NCI-H2029 (cell line): ENCODE results near the gene RAPGEF3.

Experiments
- DNase-seq: peaks from one replicate; lab custom pipeline; 2025; lab: John Stamatoyannopoulos, UW

Gene RAPGEF3

DNA sequence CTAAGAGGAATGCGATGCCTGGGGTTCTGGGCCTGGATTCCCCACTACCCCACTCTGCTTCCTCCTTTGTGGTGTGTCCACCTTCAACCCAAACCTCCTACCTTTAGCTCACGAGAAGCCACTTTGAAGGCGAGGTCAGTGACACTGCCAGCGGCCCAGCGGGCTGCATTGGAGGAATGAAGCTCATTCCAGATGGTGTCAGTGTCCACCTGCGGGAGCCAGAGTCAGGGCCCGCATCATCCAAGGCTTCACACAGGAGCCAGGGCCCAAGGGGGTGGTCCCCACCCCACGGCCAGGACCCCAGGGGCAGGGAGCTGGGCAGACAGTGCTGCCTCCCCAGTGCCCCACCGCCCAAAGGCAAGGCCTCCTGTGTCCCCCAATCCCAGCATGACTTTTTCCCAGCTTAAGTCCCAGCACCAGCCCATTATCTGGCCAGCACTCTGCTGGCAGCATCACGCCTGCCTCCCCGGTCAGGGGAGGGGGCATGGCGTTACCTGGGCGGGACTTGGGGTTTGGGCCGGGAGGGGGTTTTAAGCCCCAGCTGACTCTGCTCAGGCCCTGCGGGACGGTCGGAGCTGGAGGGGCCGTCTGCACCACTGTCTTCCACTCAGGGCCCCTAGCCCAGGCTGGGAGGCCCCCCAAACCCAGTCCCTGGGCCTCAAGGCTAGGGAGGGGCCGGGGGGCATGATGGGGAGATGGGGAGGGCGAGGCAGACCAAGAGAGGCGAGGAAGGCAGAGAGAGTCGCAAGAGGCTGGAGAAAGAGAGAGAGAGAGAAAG lies 31.2 kb upstream of the RAPGEF3 start:
- no peak for DNase-seq

DNA sequence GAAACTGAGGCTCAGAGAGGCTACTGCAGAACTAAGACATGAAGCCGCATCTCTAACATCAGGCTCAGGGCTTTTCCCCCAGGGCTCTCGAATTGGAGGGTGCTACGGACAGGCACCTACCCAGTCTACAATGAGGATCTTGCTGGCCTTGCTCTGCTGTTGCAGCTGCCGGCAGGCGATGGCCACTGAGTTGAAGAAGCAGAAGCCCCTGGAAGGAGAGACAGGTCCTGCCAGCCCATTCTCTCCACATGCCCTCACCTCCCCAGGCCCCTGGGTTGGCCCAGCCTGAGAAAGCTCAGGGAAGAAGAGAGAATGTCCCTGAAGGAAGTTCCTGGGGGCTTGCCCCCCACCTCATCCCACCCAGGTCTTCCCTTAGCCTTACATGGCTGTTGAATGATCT lies 30.5 kb upstream of the RAPGEF3 start:
- no peak for DNase-seq

DNA sequence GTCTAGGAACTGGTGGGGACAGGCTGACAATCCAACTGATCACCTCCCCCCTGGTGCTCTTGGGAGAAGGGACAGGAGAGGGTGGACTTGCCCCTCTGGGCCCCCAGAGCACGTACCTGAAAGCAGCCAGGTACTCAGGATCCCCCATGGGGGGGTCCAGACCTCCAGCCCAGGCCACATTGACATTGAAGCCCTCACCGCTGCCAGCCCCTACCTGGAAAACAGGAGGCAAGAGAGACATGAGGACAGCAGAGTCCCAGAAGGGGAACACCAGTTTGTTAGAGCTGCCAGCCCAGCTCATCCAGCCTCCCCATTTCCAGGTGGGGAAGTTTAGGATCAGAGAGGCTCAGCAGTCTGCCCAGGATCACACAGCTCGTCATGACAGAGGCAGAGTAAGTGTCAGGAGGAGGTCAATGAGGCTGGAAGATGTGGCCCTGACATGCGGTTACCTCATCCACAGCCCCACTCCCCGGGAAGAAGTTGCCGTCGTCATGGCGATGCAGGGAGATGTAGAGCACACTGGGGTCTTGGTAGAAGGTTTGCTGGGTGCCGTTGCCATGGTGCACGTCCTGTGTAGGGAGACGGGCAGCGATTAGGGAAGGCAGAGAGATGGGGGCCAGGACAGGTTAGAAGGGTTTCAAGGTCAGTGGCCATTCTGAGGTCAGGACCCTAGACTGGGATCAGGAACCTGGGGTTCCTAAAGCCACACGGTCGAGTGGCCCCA lies 29.1 kb upstream of the RAPGEF3 start:
- no peak for DNase-seq

DNA sequence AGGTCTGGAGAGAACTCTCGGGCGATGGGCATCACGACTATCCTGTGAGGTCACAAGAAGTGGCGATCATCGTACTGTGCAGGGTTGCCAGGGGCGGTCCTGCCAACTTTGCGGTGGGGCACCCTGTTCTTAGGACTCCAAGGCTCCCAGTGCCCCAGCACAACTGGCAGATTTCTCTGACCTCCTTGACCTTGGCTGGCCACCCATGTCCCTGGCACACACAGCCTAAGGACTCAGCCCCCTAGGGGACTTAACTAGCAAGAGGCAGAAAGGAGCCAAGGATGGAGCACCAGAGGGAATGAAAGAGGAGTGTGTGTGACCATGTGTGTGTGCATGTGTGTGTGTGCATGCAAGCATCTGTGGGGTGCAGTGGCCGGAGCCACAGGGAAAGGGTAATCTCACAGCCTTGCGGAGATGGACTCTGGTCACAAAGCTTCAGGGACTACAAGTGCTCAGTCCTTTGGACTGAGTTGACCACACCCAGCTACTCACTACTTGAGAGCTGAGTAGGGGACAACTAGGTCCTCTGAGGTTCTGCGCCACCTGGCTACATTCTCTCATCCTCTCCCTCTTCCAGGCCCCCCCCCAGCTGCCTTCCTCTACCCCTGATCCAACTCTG lies 28.1 kb upstream of the RAPGEF3 start:
- no peak for DNase-seq

DNA sequence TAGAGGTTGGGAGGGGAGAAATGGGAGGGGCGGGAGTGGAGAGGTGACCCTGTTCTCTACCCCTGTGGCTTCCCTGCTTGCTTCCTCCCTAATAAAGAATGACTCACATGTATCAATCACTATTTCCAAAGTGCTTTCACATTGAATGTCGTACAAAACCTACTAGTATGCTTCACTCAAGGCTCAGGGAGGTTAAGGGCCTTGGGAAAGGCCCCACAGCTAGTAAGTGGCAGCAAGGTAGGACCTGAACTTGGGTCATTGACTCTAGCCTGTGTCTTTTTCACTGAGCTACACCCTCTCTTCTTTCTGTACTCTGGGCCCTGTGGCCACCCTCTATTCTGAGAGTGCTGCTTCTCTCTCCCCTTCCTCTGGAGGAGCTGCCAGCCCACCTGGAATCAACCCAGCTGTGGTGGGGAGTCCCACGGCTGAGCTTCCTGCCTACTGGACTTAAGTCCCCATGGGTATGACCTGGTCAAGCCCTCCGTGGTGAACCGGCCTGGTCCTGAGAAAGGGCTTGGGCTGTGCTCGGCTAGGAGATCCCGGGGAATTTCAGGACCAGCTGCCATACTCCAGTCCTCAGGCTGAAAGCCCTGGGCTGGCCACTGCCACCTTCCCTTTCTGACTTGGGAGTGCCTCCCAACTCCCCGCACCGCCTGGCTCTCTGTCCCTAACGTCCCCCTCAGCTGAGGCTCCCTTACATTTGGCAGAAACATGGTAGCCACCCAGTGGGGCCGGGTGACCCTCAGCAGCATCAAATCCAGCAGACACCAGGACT lies 27.4 kb upstream of the RAPGEF3 start:
- no peak for DNase-seq

DNA sequence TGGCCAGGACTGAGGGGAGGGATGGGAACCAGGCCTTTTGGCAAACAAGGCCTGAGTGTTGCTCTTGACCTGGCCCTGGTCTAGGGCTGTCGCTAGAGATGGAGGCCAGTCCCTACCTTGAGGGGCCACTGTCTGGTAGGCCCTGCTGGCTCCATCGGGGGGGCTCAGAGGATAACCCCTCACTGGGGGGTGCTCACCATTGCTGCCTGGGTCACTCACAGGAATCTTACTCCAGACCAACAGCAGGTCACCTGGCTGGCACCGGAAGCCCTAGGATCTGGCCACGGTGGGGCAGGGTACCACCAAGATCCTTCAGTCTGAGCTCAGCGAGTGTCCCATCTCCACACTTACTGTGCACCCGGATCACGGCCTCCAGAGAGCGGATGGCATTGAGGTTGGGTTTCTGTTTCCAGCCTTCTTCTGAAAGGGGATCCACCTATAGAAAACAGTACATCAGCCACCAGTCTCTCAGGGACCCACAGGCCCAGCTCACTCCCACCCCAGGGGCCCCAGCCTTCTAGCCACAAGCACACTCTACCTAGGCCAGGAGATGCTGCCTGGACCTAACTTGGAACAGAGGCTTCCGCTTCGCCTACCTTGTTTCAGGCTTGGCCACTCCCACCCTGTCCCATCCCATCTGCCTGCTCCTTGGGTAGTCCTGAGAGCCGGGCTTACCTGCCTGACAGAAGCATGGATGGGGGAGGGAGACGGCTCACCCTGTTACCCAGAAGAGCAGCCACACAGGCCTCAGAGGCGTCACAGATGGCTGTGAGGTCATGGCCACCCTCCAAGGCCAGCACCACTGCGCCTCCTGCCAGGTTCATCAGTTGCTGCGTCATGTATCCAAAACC lies 26.6 kb upstream of the RAPGEF3 start:
- DNase-seq = no peak

DNA sequence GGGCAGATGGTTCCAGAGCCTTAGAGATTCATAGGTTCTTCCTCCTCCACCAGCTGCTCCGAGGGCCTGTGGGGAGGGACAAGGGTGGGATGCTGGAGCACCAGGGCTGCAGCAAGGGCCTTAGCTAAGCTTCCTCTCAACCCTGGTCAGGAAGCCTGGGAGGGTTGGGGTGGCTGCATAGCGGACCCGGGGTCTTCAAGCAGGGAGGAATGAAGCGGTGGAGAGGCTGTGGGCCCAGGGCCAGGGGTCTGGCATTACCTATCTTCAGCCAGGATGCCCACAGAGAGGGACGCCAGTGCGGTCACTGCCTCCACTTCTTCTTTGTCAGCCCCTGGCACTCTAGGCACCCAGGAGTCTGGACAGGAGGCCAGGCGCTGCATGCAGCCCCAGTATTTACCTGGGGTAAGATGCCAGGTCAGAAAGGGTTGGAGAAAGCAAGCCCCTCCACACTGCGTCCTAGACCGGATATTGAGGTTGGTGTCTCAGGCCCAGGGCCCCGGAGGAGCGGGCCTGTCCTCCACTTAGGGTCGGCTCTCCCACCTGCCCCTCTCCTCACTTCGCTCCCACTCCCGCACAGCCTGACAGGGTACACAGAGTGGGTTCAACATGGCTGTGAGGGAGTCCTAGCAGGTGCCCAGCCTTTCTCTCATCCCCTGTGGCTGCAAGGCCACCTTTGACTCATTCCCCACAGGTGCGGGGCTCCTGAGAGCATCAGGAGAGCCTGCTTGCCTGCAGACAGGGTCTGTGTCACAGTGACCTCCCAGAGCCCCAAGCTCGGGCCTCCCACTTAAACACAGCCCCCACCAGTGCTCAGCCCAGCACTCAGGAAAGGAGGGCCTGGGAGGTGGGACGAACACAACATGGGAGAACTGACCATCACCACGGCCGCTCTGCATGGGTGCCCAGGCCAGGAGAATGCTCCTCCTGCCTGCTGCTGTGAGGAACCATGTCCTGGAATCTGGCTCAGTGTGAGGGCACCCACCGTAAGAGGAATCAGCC lies 25.4 kb upstream of the RAPGEF3 start:
- DNase-seq = no peak

DNA sequence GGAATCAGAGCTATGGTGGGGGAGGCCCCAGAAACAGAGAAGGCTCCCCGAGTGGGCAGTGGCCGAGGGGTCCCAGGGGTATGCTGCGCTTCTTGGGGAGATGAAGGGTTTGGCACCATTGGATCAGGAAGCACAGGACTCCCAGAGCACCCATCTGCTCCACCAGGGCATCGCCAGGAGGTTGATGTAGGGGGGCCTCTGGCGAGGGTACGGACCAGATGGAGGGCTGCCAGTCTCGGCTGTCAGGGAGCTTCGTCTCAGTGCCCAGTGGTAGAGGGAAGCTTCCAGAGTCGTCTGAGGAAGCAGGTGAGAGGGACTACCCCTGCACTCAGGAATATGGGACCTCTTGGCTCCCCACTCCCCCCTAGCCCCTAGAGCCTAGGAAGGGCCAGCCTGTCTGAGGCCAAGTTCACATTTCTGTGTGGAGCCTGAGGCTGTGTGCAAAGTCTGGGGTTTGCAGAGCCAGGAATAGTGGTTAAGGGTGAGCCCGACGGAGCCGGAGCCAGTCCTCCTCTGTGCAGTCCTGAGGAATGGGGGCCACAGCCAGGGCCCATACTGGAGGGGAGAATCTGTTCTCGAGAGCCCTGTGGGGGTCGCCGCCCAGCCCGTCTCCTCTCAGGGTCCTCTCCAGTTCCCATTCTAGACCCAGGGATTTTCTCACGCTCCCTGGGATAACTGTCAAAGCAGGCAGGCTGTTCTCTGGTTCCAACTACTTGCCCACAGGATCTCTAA lies 24.5 kb upstream of the RAPGEF3 start:
- DNase-seq = no peak

DNA sequence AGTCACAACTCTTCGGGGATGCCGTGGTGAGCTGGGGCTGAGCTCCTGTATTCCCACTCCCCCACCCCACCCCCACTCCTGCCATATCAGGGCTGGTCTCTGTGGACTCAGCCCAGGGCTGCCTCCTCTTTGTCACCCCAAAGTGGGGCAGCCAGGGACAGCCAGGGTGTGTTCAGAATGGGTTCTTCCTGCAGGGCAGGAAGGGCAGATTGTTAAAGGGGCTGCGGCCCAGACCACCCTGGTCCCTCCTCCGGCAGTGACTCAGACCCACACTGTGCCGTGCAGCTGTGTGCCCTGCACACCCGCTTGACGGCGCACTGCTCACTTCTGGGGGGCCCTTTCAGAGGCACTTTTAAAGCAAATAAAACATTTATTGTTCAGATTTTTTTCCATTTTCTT lies 23.7 kb upstream of the RAPGEF3 start:
- no peak for DNase-seq

DNA sequence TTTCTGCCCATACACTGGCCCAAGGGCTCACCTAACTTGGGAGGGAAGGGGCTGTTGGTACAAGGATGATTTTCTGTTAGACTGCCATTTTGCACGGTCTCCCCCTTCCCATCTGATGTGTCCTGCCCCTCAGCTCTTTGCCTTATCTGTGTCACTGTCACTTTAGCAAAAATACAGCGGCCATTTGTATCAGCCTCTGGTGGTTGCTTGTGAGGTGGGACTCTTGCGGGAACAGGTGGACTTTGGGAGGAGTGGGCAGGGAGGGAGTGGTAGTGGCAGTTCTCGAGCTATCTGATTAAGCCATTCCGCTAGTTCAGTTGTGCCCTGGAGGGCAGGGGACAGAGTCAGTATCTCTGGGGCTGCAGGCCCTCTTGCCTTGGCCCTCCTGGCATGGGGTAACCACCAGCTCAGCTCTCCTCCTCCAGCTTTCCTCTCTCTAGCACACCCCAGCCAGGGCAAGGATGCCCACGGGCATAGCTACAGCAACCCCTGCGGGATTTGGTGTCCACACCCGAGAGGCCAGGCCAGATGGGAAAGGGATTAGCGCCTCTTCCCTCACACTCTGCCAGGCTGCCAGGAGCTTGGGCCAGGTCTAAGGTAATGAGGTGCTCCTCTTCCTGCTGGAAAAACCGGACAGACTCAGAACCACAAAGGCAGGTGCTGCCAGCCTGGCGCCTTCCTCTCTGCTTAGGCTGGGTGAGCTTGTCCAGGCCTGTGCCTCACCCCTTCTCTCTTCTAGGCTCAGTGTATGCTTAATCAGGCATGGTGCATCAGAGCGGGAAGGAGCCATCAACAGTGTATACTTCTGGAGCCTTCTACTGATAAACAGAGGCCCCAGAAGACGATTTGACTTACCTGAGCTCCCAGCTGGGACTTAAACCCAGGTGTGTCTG lies 23.0 kb upstream of the RAPGEF3 start:
- DNase-seq = no peak

DNA sequence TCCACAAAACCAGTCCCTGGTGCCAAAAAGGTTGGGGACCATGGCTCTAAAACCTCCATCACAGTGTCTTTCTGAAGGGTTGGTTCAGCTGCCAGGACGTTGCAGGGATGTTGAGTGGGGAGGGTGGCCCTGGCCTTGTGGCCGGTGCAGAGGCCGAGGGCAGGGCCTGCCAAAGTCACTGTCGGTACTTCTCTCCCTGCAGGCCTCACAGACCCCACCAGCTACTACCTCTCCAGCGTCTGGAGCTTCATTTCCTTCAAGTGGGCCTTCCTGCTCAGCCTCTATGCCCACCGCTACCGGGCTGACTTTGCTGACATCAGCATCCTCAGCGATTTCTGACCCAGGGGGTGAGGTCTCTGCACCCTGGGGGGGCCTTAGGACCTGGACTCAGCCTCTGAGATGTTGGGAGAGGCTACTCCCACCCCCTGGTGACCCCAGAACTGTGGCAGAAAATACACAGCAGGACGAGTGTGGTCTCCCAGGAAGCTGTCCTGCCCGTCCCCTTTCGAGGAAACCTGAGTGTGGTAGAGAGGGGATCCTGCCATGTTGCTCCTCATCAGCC lies 21.3 kb upstream of the RAPGEF3 start:
- no peak for DNase-seq

DNA sequence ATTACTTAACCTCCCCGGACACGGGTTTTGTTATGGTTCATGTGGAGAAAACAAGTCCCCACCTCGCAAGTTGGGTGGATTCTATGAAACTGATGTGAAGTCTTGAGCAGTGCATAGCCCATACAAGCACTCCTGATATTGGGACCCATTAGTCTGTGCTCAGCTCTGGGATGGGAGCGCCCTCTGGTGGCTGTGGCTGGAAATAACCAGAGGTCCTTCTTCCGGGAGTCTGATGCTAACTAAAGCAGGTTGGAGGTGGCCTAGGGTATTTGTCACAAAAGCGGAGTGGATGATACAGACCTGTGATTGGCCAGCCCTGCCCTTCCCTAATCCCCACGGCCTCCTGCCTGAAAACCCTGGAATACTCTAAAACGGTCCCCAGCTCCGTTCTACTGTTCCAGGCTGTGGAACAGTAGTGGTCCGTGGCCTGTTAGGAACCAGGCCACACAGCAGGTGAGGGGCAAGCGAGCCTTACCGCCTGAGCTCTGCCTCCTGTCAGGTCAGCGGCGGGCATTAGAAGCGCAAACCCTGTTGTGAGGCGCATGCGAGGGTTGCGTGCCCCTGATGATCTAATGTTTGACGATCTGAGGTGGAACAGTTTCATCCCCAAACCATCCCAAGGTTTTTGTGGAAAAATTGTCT lies 20.7 kb upstream of the RAPGEF3 start:
- peak; percentile 55 for DNase-seq

DNA sequence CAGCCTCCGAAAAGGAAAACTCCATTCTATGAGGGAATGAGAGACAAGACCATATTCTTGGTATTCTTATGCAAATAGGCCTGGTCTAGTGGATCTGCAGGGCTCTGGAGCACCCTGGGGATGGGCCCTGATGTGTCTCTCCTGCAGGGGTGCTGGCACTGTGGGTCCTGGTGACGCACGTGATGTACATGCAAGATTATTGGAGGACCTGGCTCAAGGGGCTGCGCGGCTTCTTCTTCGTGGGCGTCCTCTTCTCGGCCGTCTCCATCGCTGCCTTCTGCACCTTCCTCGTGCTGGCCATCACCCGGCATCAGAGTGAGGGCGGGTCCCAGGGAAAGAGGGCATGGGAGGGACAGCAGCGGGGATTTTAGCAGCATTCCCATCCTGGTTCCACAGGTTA lies 20.2 kb upstream of the RAPGEF3 start:
- no peak for DNase-seq

DNA sequence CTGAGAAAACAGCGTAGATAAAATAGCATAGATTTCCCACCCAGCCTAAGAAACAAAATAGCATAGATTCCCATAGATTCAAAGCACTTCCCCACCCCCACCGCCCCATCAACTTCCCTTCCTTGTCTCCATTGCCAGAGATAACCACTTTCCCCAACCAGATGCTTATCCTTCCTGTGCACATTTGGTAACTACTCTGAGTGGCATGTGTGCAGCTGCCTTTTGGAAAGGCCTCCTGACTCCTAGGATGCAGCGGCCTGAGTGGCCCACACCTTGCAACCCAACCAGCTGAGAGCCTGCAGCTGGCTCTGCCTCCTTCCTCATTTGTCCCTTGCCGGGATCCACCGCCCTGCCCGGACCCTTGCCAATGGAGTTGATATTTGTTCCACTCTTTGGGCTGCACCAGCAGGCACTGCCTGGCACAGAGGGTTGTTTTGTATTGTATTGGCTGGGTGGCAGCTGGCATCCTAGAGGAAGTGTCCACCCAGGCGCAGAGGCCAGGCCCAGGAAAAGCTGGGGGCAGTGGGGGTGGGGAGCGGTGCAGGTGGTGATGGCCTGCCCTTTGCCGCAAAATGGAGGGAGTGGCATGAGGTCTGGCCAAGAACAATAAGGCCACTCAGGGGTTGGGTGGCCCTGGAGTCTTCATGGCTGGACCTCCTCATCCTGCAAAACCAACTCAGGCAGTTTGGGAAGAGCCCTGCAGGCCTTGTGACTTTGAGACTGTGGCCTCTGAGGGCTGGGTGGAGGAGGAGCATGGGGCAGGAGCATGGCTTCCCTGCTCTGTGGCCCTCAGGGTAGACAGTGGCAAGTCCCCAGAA lies 19.3 kb upstream of the RAPGEF3 start:
- no peak for DNase-seq

DNA sequence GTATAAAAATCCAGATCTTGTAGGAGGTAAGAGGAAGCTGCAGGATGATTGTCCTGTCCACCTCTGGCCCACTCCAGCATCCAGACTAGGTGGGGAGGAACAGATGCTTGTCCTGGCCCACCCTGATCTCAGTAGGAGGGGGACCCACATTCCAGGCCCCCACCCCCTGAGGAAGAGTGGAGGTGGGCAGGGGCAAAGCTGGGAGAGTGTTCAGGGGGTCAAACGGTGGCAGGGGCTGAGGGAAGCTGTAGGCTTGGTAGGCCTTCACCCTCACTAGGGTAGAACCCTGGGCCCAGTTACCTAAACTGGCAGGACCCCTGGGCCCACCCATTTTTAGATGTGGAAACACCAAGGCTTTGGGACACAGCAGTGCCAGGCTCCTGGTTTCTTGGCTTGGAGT lies 18.5 kb upstream of the RAPGEF3 start:
- DNase-seq = no peak

DNA sequence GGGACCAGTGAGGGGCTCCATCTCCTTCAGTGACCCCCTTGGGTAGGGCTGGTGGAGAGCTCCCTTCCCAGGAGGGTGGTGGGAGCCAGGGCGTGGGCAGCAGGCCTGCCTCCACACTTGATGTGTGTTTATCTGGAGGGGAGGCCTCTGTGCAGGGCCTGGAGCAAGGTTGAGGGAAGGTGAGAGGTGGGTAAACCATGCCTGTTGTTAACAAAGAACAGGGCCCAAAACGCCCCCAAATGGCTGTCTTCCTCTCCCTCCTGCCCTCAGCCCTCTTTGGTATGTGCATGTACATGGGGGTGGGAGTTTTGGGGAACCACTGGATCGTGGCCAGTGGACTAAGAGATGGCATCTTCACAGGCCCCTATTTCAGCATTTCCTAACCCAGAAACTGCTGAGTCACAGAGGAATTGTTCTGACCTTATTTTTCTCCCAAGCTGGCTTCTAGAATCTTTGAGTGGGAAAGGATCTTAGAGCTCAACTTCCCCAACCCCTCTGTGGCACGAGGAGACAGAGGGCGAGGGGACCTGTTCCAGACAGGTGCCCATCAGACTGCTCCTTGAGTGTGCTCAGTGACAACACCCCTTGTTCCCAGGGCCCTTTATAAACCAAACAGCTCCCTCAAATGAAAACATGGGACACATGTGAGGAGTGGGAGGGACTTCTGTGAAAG lies 17.9 kb upstream of the RAPGEF3 start:
- no peak for DNase-seq
